ENCODE data around the gene AAK1. TPM values are rescaled to one million over a fixed set of nuclear protein-coding genes. Genes with fewer than 3 reads are reported as not detected.

Gene AAK1
- total RNA-seq, 1 experiment from 2014 or later, result 35.6 TPM

DNA sequence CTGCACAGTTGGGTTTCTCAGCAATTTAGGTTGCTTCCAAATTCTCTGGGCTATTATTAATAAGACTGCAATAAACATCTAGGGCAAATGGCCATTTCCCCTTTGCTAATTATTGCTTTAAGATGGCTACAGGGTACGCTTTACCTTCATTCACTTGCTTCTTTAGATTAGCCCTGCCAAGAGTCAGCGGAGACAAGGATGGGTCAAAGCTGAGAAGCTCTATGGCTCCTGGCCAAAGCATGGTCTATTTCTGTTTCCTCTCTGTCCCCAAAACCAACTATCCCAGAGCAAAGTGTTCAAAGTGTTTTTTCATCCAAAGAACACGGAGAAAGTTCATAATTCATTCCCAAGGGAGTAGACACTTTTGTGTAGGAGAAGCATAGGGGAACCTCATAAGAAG is 131.1 kb downstream of the AAK1 start:
- Mint-ChIP-seq H3K4me3 (no peak overlapping the region), H3K4me1 (0 out of 2 replicates have a peak, but pooled peaks cover 4% of the 10 kb centered on the region), H3K36me3 (peaks cover 40% of the 10 kb centered on the region), H3K27me3 (ENCODE audit: low read depth) (no peaks in the 10 kb centered on the region), H3K27ac (no peak overlapping the region), H3K9me3 (peaks cover 7% of the 10 kb centered on the region)
- POLR2A ChIA-PET, result no interaction called here
- ATAC-seq (no peak), DNase-seq (ENCODE audit: low spot score) (no peak)
- CTCF ChIA-PET, result no interaction called here
- TF ChIP-seq ZNF263 (CRISPR knock-in tag; IDR thresholded peaks at IDR 0.05; ENCODE audit: low read depth) (no peak), PRRX2 (CRISPR knock-in tag; IDR thresholded peaks at IDR 0.05) (no peak), CREB1 (CRISPR knock-in tag; IDR thresholded peaks at IDR 0.05) (no peak), NR3C1 (CRISPR knock-in tag; conservative IDR thresholded peaks at IDR 0.05; ENCODE audit: low read depth) (no peak), MYBL2 (CRISPR knock-in tag; IDR thresholded peaks at IDR 0.05) (no peak), TEAD4 (CRISPR knock-in tag; IDR thresholded peaks at IDR 0.05) (no peak), GTF2I (CRISPR knock-in tag; conservative IDR thresholded peaks at IDR 0.05) (no peak), TP53 (CRISPR knock-in tag; IDR thresholded peaks at IDR 0.05) (no peak), ZNF232 (CRISPR knock-in tag; IDR thresholded peaks at IDR 0.05) (no peak), FOXP1 (CRISPR knock-in tag; IDR thresholded peaks at IDR 0.05; ENCODE audit: borderline replicate concordance) (no peak), ZNF416 (CRISPR knock-in tag; IDR thresholded peaks at IDR 0.05) (no peak), NR2C2 (CRISPR knock-in tag; IDR thresholded peaks at IDR 0.05) (no peak), GABPB1 (CRISPR knock-in tag; IDR thresholded peaks at IDR 0.05) (no peak)
- TF ChIP-seq, protein P1, sequence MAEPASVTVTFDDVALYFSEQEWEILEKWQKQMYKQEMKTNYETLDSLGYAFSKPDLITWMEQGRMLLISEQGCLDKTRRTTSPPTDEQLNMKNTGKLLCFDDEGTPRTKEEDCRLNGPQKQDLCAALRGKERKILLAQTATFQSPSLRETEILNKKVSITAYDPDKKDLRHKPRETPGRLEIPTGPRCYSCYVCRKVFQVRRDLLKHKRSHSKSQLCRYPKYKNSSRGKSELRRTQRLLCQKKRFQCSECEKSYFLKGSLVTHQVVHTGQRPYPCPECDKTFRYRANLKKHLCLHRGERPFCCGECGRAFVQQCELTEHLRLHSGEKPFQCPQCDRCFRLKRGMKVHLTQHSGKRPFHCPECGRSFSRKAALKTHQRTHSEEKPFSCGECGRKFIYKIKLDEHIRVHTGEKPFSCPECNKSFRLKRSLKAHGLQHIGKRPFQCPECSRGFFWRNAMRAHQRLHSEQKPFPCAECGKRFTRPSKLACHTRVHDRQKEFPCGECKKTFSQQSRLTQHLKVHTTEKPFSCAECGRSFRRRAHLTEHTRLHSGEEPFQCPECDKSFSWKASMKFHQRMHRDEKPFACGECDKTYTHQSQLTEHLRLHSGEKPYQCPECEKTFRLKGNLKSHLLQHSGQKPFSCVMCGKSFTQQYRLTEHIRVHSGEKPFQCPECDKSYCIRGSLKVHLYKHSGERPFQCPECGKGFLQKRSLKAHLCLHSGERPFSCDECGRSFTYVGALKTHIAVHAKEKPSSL (CRISPR knock-in tag; conservative IDR thresholded peaks at IDR 0.05), result no peak
- TF ChIP-seq, protein P2, sequence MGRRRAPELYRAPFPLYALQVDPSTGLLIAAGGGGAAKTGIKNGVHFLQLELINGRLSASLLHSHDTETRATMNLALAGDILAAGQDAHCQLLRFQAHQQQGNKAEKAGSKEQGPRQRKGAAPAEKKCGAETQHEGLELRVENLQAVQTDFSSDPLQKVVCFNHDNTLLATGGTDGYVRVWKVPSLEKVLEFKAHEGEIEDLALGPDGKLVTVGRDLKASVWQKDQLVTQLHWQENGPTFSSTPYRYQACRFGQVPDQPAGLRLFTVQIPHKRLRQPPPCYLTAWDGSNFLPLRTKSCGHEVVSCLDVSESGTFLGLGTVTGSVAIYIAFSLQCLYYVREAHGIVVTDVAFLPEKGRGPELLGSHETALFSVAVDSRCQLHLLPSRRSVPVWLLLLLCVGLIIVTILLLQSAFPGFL (CRISPR knock-in tag; IDR thresholded peaks at IDR 0.05; ENCODE audit: borderline replicate concordance), result no peak
- TF ChIP-seq, protein P3, sequence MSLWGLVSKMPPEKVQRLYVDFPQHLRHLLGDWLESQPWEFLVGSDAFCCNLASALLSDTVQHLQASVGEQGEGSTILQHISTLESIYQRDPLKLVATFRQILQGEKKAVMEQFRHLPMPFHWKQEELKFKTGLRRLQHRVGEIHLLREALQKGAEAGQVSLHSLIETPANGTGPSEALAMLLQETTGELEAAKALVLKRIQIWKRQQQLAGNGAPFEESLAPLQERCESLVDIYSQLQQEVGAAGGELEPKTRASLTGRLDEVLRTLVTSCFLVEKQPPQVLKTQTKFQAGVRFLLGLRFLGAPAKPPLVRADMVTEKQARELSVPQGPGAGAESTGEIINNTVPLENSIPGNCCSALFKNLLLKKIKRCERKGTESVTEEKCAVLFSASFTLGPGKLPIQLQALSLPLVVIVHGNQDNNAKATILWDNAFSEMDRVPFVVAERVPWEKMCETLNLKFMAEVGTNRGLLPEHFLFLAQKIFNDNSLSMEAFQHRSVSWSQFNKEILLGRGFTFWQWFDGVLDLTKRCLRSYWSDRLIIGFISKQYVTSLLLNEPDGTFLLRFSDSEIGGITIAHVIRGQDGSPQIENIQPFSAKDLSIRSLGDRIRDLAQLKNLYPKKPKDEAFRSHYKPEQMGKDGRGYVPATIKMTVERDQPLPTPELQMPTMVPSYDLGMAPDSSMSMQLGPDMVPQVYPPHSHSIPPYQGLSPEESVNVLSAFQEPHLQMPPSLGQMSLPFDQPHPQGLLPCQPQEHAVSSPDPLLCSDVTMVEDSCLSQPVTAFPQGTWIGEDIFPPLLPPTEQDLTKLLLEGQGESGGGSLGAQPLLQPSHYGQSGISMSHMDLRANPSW (CRISPR knock-in tag; conservative IDR thresholded peaks at IDR 0.05; ENCODE audit: low read depth), result no peak
- TF ChIP-seq, protein P4, sequence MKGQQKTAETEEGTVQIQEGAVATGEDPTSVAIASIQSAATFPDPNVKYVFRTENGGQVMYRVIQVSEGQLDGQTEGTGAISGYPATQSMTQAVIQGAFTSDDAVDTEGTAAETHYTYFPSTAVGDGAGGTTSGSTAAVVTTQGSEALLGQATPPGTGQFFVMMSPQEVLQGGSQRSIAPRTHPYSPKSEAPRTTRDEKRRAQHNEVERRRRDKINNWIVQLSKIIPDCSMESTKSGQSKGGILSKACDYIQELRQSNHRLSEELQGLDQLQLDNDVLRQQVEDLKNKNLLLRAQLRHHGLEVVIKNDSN (CRISPR knock-in tag; IDR thresholded peaks at IDR 0.05), result no peak
- TF ChIP-seq, protein P5, sequence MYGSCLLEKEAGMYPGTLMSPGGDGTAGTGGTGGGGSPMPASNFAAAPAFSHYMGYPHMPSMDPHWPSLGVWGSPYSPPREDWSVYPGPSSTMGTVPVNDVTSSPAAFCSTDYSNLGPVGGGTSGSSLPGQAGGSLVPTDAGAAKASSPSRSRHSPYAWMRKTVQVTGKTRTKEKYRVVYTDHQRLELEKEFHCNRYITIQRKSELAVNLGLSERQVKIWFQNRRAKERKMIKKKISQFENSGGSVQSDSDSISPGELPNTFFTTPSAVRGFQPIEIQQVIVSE (CRISPR knock-in tag; IDR thresholded peaks at IDR 0.05; ENCODE audit: borderline replicate concordance), result no peak

DNA sequence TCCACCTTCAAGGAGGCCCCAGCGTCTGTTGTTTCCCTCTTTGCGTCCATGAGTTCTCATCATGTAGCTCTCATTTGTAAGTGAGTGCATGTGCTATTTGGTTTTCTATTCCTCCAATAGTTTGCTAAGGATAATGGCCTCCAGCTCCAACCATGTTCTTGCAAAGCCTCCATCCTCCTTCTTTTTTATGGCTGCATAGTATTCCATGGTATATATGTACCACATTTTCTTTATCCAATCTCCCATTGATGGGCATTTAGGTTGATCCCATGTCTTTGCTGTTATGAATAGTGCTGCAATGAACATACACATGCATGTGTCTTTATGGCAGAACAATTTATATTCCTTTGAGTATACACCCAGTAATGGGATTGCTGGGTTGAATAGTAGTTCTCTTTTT is 133.3 kb downstream of the AAK1 start:
- no peak overlapping the region for H3K4me3 Mint-ChIP-seq
- no peak for DNase-seq (ENCODE audit: low spot score)
- POLR2A ChIA-PET, result no interaction called here
- peaks cover 42% of the 10 kb centered on the region for H3K36me3 Mint-ChIP-seq
- ATAC-seq, result no peak
- 0 out of 2 replicates have a peak, but pooled peaks cover 4% of the 10 kb centered on the region for H3K4me1 Mint-ChIP-seq
- H3K9me3 Mint-ChIP-seq, result peaks cover 7% of the 10 kb centered on the region
- no peaks in the 10 kb centered on the region for H3K27me3 Mint-ChIP-seq (ENCODE audit: low read depth)
- CTCF ChIA-PET, result no interaction called here
- no peak overlapping the region for H3K27ac Mint-ChIP-seq
- TF ChIP-seq HMGA2 (CRISPR knock-in tag; IDR thresholded peaks at IDR 0.05), result no peak
- TF ChIP-seq GRHL2 (CRISPR knock-in tag; IDR thresholded peaks at IDR 0.05; ENCODE audit: insufficient replicate concordance, severe bottlenecking), result no peak
- no peak for TF ChIP-seq ZNF232 (CRISPR knock-in tag; IDR thresholded peaks at IDR 0.05)
- no peak for TF ChIP-seq ZNF317 (CRISPR knock-in tag; IDR thresholded peaks at IDR 0.05; ENCODE audit: borderline replicate concordance, low read depth)
- TF ChIP-seq SOX15 (CRISPR knock-in tag; IDR thresholded peaks at IDR 0.05), result no peak
- TF ChIP-seq GABPB1 (CRISPR knock-in tag; IDR thresholded peaks at IDR 0.05), result no peak
- TF ChIP-seq, protein P6, sequence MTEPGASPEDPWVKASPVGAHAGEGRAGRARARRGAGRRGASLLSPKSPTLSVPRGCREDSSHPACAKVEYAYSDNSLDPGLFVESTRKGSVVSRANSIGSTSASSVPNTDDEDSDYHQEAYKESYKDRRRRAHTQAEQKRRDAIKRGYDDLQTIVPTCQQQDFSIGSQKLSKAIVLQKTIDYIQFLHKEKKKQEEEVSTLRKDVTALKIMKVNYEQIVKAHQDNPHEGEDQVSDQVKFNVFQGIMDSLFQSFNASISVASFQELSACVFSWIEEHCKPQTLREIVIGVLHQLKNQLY (CRISPR knock-in tag; IDR thresholded peaks at IDR 0.05), result no peak
- TF ChIP-seq, protein P7, sequence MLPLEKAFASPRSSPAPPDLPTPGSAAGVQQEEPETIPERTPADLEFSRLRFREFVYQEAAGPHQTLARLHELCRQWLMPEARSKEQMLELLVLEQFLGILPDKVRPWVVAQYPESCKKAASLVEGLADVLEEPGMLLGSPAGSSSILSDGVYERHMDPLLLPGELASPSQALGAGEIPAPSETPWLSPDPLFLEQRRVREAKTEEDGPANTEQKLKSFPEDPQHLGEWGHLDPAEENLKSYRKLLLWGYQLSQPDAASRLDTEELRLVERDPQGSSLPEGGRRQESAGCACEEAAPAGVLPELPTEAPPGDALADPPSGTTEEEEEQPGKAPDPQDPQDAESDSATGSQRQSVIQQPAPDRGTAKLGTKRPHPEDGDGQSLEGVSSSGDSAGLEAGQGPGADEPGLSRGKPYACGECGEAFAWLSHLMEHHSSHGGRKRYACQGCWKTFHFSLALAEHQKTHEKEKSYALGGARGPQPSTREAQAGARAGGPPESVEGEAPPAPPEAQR (CRISPR knock-in tag; IDR thresholded peaks at IDR 0.05), result no peak
- TF ChIP-seq OVOL2 (CRISPR knock-in tag; IDR thresholded peaks at IDR 0.05; ENCODE audit: borderline replicate concordance), result no peak
- no peak for TF ChIP-seq MXD4 (CRISPR knock-in tag; IDR thresholded peaks at IDR 0.05; ENCODE audit: borderline replicate concordance)
- TF ChIP-seq TCF7 (CRISPR knock-in tag; IDR thresholded peaks at IDR 0.05; ENCODE audit: low read depth), result no peak
- TF ChIP-seq ZNF423 (CRISPR knock-in tag; IDR thresholded peaks at IDR 0.05), result no peak
